ENCODE measurements around the gene KCNK4.

DNA sequence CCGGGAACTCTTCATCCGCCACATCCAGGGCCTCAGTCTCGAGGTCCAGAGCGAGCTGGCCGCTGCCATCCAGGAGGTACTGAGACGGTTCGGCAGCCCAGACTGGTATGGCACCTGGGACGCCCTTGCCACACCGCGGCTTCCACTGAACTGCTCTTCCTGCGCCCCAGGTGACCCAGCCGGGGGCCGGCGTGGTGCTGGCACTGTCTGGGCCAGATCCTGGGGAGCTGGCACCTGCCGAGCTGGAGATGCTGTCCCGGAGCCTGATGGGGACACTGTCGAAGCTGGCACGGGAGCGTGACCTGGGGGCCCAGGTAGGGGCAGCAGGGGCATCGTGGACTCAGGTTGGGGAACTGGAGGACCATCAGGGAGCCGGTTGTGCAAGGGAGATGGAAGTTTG, 50.3 kb downstream of the KCNK4 start:
- TF ChIP-seq, protein P1, sequence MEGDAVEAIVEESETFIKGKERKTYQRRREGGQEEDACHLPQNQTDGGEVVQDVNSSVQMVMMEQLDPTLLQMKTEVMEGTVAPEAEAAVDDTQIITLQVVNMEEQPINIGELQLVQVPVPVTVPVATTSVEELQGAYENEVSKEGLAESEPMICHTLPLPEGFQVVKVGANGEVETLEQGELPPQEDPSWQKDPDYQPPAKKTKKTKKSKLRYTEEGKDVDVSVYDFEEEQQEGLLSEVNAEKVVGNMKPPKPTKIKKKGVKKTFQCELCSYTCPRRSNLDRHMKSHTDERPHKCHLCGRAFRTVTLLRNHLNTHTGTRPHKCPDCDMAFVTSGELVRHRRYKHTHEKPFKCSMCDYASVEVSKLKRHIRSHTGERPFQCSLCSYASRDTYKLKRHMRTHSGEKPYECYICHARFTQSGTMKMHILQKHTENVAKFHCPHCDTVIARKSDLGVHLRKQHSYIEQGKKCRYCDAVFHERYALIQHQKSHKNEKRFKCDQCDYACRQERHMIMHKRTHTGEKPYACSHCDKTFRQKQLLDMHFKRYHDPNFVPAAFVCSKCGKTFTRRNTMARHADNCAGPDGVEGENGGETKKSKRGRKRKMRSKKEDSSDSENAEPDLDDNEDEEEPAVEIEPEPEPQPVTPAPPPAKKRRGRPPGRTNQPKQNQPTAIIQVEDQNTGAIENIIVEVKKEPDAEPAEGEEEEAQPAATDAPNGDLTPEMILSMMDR (conservative IDR thresholded peaks at IDR 0.05; ENCODE audit: low read depth, low read length), result no peak
- TF ChIP-seq EZH2 (IDR thresholded peaks at IDR 0.05; ENCODE audit: borderline replicate concordance, low read depth, low read length, poor library complexity, severe bottlenecking), result no peak

All from A673 (cell line).